ENCODE measurements around the gene EFCAB14. TPM values are rescaled to one million over a fixed set of nuclear protein-coding genes. Genes with fewer than 3 reads are reported as not detected.
"Not testable (repeated sequence)": the region's sequence is repeated elsewhere in the genome, so short reads cannot be mapped to it uniquely, and the experiment has no call there.

Gene EFCAB14
- polyA plus RNA-seq, 2 donors, result 19.3 to 27.8 TPM

DNA sequence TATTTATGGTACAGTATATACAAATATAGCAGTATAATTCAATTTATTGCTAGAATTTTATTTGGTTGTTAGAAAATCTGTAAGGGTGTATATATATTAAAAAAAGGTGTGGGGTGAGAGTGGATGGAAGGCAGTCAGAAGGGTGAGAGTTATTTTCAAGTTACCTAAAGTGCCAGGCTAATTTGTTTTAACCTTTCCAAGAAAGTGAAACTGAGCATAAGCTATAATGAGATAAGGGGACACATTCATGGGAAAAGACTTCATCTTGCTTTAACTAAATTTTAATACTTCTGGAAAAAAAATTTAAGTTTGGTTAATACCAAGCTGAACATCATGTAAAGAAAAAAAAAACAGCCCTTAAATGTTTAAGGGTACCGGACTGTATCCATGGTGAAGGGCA lies 42.4 kb downstream of the EFCAB14 start:
- 89 to 97% methylated on average over 1 of the region's 1 CpG for WGBS, 2 donors
- Histone ChIP-seq H3K27me3 (ENCODE audit: control insufficient read depth in 1 of 2, insufficient read depth in 2 of 2, low read length in 2 of 2) (no peaks in the 10 kb centered on the region), H3K9me3 (ENCODE audit: control insufficient read depth in 2 of 2, insufficient read depth in 1 of 2, low read depth in 1 of 2, low read length in 1 of 2) (no peaks in the 10 kb centered on the region), H3K27ac (ENCODE audit: low read depth in 2 of 2, low read length in 1 of 2) (no peak overlapping the region), H3K4me1 (ENCODE audit: control insufficient read depth in 2 of 2, insufficient read depth in 2 of 2, low read length in 1 of 2) (no peaks in the 10 kb centered on the region), H3K4me3 (ENCODE audit: low read depth in 1 of 2, low read length in 2 of 2) (no peak overlapping the region), H3K36me3 (ENCODE audit: control insufficient read depth in 2 of 2, insufficient read depth in 2 of 2, low read length in 1 of 2) (peaks cover 6% of the 10 kb centered on the region in 2 donors)

DNA sequence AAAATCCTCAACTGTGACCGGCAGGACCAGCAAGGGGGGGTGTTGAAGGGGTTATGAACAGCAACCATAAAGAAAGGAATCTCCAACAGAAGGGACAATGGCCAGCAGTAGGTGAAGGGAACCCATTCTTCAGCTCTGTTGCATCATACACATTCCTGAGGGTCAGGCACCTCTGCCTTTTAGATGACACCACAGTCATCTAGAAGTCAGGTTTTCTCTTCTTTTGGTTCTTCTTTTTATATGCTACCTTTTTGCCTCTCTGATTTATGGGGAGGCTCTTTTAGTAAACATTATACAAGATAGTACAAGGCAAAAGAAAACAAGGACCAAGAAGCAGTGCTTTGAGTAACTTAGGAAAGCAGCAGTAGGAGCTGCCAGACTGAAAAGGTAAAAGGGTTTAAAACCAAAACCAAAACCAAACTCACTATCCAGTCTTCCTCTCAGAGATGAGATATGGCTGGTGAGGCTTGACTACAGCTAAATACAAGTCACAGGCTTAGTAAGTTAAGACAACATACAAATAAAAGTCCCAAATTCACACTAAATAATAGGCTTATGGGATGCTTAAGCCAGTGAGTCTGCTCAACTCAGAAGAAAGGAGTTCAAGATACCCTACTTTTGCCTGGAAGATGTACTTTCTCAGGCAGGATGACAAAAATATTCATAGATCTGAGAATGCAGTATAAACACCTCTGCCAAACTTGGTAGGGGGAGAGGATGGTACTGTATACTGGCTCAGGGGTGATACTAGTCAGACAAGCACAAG lies 43.2 kb downstream of the EFCAB14 start:
- no peaks in the 10 kb centered on the region for H3K9me3 ChIP-seq (ENCODE audit: control insufficient read depth in 2 of 2, insufficient read depth in 1 of 2, low read depth in 1 of 2, low read length in 1 of 2)
- H3K36me3 ChIP-seq (ENCODE audit: control insufficient read depth in 2 of 2, insufficient read depth in 2 of 2, low read length in 1 of 2), result peaks cover 6% of the 10 kb centered on the region in 2 donors
- H3K27me3 ChIP-seq (ENCODE audit: control insufficient read depth in 1 of 2, insufficient read depth in 2 of 2, low read length in 2 of 2), result no peaks in the 10 kb centered on the region
- no peak overlapping the region for H3K4me3 ChIP-seq (ENCODE audit: low read depth in 1 of 2, low read length in 2 of 2)
- H3K27ac ChIP-seq (ENCODE audit: low read depth in 2 of 2, low read length in 1 of 2), result no peak overlapping the region
- 91 to 94% methylated on average over 1 of the region's 1 CpG for WGBS, 2 donors
- H3K4me1 ChIP-seq (ENCODE audit: control insufficient read depth in 2 of 2, insufficient read depth in 2 of 2, low read length in 1 of 2), result no peaks in the 10 kb centered on the region

DNA sequence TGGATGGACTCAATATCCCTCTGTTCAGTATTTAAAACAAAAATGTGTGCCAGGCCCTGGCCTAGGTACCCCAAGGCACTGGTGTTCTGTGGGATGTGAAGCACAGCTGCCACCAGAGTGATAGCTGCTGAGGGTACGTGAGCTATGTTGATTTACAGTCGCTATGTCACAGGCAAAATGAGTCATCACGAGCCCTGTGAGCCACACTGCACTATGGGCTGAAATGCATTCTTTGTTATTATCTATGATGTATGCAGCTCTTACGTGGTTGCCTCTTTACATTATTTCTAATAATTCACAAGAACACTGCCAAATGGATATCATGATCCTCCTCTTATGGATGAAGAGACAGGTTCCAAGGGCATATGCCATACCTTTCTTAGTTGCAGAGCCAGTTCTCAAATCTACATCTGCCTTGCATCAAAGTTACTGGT lies 45.1 kb downstream of the EFCAB14 start:
- no peaks in the 10 kb centered on the region for H3K9me3 ChIP-seq (ENCODE audit: control insufficient read depth in 2 of 2, insufficient read depth in 1 of 2, low read depth in 1 of 2, low read length in 1 of 2)
- H3K27me3 ChIP-seq (ENCODE audit: control insufficient read depth in 1 of 2, insufficient read depth in 2 of 2, low read length in 2 of 2), result no peaks in the 10 kb centered on the region
- WGBS, 2 donors, result 56 to 71% methylated on average over 4 of the region's 4 CpGs
- no peak overlapping the region for H3K4me3 ChIP-seq (ENCODE audit: low read depth in 1 of 2, low read length in 2 of 2)
- H3K27ac ChIP-seq (ENCODE audit: low read depth in 2 of 2, low read length in 1 of 2), result no peak overlapping the region
- peaks cover 6% of the 10 kb centered on the region in 2 donors for H3K36me3 ChIP-seq (ENCODE audit: control insufficient read depth in 2 of 2, insufficient read depth in 2 of 2, low read length in 1 of 2)
- no peaks in the 10 kb centered on the region for H3K4me1 ChIP-seq (ENCODE audit: control insufficient read depth in 2 of 2, insufficient read depth in 2 of 2, low read length in 1 of 2)

DNA sequence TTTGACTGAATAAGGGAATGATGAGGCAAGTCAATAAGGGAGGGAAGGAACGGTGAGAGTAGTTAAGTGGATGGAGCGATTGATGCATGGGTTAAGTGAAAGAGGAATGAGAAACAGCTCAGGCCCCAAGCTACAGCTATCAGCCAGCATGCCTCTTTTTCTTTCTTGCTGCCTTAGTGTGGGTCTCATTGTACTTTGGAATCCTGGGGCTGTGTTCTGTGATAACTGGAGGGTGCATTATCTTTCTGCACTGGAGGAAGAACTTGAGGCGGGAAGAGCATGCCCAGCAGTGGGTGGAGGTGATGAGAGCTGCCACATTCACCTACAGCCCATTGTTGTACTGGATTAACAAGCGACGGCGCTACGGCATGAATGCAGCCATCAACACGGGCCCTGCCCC lies 46.2 kb downstream of the EFCAB14 start:
- 61 to 72% methylated on average over 8 of the region's 8 CpGs for WGBS, 2 donors
- Histone ChIP-seq H3K27ac (ENCODE audit: low read depth in 2 of 2, low read length in 1 of 2) (no peak overlapping the region), H3K27me3 (ENCODE audit: control insufficient read depth in 1 of 2, insufficient read depth in 2 of 2, low read length in 2 of 2) (no peaks in the 10 kb centered on the region), H3K4me3 (ENCODE audit: low read depth in 1 of 2, low read length in 2 of 2) (no peak overlapping the region), H3K9me3 (ENCODE audit: control insufficient read depth in 2 of 2, insufficient read depth in 1 of 2, low read depth in 1 of 2, low read length in 1 of 2) (no peaks in the 10 kb centered on the region), H3K36me3 (ENCODE audit: control insufficient read depth in 2 of 2, insufficient read depth in 2 of 2, low read length in 1 of 2) (peaks cover 3 to 6% of the 10 kb centered on the region in 2 donors), H3K4me1 (ENCODE audit: control insufficient read depth in 2 of 2, insufficient read depth in 2 of 2, low read length in 1 of 2) (no peaks in the 10 kb centered on the region)

DNA sequence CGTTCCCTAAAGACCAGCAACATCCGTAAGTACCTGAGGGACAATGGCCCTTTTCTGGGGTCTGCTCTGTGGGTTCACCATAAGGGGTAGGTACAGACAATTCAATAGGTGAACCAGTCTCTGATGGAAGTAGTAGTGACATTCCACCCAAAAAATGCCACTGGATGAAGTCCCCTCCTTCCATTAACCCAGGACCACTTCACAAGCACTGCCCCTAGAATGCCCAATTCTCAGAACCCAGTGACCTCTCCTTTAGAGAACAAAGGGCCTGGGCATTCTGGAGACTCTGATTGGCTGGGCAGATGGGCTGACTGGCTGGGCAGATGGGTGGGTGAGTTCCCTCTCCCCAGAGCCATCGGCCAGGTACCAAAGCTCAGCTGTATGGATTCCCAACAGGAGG lies 47.4 kb downstream of the EFCAB14 start, which contains the start of gene TEX38:
Gene TEX38 (plus strand): TSS at position 301 of the 400 bp plus-strand sequence. CDS start 81 bp downstream, at position 382.
- Histone ChIP-seq H3K4me3 (ENCODE audit: low read depth in 1 of 2, low read length in 2 of 2) (no peak within 1 kb of the TSS), H3K27me3 (ENCODE audit: control insufficient read depth in 1 of 2, insufficient read depth in 2 of 2, low read length in 2 of 2) (no peaks in the 10 kb centered on the region), H3K4me1 (ENCODE audit: control insufficient read depth in 2 of 2, insufficient read depth in 2 of 2, low read length in 1 of 2) (no peaks in the 10 kb centered on the region), H3K27ac (ENCODE audit: low read depth in 2 of 2, low read length in 1 of 2) (no peak within 1 kb of the TSS), H3K9me3 (ENCODE audit: control insufficient read depth in 2 of 2, insufficient read depth in 1 of 2, low read depth in 1 of 2, low read length in 1 of 2) (no peaks in the 10 kb centered on the region), H3K36me3 (ENCODE audit: control insufficient read depth in 2 of 2, insufficient read depth in 2 of 2, low read length in 1 of 2) (peaks cover 3 to 4% of the 10 kb centered on the region in 2 donors)
- 89 to 92% methylated on average over 3 of the region's 3 CpGs for WGBS, 2 donors

DNA sequence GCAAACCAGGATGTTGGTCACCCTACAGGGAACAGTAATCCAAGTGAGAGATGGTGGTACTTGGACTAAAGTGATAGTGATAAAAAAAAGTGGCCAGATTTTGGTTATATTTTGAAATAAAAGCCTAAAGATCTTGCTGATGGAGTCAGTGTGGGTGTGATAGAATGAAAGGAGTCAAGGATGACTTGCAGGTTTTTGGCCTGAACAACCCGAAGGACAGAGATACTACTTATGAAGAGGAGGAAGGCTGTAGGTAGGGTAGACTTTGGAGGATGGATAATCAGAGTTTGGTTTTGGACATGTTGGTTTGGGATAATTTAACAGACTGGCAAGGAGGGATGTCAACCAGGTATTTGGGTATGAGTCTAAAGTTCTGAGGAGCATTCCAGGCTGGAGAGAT lies 48.8 kb downstream of the EFCAB14 start:
- H3K4me1 ChIP-seq (ENCODE audit: control insufficient read depth in 2 of 2, insufficient read depth in 2 of 2, low read length in 1 of 2), result peaks cover 0 to 2% of the 10 kb centered on the region in 2 donors
- H3K4me3 ChIP-seq (ENCODE audit: low read depth in 1 of 2, low read length in 2 of 2), result no peak overlapping the region
- 88 to 93% methylated on average over 1 of the region's 1 CpG for WGBS, 2 donors
- no peak overlapping the region for H3K27ac ChIP-seq (ENCODE audit: low read depth in 2 of 2, low read length in 1 of 2)
- H3K27me3 ChIP-seq (ENCODE audit: control insufficient read depth in 1 of 2, insufficient read depth in 2 of 2, low read length in 2 of 2), result no peaks in the 10 kb centered on the region
- H3K36me3 ChIP-seq (ENCODE audit: control insufficient read depth in 2 of 2, insufficient read depth in 2 of 2, low read length in 1 of 2), result peaks cover 0 to 3% of the 10 kb centered on the region in 2 donors
- H3K9me3 ChIP-seq (ENCODE audit: control insufficient read depth in 2 of 2, insufficient read depth in 1 of 2, low read depth in 1 of 2, low read length in 1 of 2), result no peaks in the 10 kb centered on the region

DNA sequence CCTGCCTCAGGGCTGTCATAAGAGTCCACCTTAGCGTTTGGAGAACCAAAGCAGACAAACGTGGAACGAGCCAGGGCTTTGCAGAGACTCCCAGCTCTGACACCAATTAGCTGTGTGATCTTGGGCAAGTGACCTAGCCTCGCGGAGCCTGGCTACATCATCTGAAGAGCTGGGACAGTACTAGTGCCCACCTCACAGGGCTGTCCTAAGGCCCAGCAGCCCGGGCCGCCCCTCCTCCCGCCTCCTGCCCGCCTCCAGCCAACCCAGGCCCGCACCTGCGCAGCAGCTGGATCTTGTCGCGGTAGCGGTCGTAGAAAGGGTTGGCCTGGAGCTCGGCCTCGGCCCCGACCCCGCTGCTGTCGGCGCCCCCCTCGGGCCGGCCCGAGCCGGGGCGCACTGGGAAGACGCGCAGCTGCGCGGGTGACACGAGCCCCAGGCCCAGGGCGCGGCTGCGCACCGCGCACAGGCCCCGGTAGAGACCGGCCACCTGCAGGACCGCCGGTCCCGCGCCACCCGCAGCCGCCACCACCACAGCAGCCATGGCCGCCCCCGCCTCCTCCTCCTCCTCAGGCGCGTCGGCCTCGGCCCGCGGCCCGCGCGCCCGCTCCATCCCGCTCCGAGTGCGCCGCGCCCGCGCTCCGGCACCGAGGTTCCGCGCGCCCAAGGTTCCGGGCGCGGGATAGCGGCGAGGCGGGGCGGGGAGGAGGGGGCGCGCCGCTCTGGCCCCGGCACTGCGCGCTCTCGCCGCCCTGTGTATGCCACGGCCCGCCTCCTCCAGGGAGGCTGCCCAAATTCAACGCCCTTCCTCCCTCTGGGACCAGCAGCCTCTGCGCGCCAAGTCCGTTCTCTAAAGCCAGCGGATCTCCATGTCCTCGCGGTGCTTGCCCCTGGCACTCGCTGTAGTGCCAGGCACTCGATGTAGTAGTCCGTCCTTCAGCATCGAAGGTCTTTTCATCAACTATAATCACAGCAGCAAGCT lies 50.8 kb downstream of the EFCAB14 start, which contains the start of gene ATPAF1:
Gene ATPAF1 (minus strand): TSS at position 583 of the 979 bp plus-strand sequence. CDS start 42 bp downstream, at position 541.
- Histone ChIP-seq H3K4me1 (ENCODE audit: control insufficient read depth in 2 of 2, insufficient read depth in 2 of 2, low read length in 1 of 2) (peaks cover 0 to 2% of the 10 kb centered on the region in 2 donors), H3K9me3 (ENCODE audit: control insufficient read depth in 2 of 2, insufficient read depth in 1 of 2, low read depth in 1 of 2, low read length in 1 of 2) (no peaks in the 10 kb centered on the region), H3K27ac (ENCODE audit: low read depth in 2 of 2, low read length in 1 of 2) (peak within 1 kb of the TSS; percentile 63 to 83), H3K27me3 (ENCODE audit: control insufficient read depth in 1 of 2, insufficient read depth in 2 of 2, low read length in 2 of 2) (no peaks in the 10 kb centered on the region), H3K4me3 (ENCODE audit: low read depth in 1 of 2, low read length in 2 of 2) (peak within 1 kb of the TSS; percentile 87 to 94), H3K36me3 (ENCODE audit: control insufficient read depth in 2 of 2, insufficient read depth in 2 of 2, low read length in 1 of 2) (peaks cover 5 to 6% of the 10 kb centered on the region in 2 donors)
- WGBS, 2 donors, result 0 to 1% methylated on average over 45 to 96 of the region's 96 CpGs

DNA sequence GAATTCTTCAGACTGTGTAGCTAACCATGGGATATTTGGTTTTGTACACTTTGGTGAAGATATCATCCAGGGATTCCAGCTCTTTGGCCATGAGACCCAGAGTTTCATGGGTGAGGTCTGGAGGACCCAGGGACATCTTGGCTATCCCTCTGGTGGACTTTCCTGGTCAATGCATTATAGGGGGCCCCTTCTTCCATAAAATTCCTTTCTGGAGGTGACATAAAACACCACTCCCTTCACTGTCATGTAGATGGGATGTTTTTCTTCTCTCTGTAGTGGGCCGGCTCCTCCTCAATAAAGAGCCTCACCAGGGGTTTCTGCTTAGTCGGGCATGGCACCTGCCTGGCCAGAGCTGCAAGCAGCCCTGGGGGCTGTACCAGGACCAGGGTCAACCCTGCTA lies 52.9 kb downstream of the EFCAB14 start:
- Histone ChIP-seq H3K27ac (ENCODE audit: low read depth in 2 of 2, low read length in 1 of 2) (no peak overlapping the region), H3K36me3 (ENCODE audit: control insufficient read depth in 2 of 2, insufficient read depth in 2 of 2, low read length in 1 of 2) (peaks cover 5 to 6% of the 10 kb centered on the region in 2 donors), H3K27me3 (ENCODE audit: control insufficient read depth in 1 of 2, insufficient read depth in 2 of 2, low read length in 2 of 2) (no peaks in the 10 kb centered on the region), H3K4me1 (ENCODE audit: control insufficient read depth in 2 of 2, insufficient read depth in 2 of 2, low read length in 1 of 2) (peaks cover 0 to 2% of the 10 kb centered on the region in 2 donors), H3K4me3 (ENCODE audit: low read depth in 1 of 2, low read length in 2 of 2) (no peak overlapping the region), H3K9me3 (ENCODE audit: control insufficient read depth in 2 of 2, insufficient read depth in 1 of 2, low read depth in 1 of 2, low read length in 1 of 2) (no peaks in the 10 kb centered on the region)
- 68 to 88% methylated on average over 2 of the region's 2 CpGs for WGBS, 2 donors

DNA sequence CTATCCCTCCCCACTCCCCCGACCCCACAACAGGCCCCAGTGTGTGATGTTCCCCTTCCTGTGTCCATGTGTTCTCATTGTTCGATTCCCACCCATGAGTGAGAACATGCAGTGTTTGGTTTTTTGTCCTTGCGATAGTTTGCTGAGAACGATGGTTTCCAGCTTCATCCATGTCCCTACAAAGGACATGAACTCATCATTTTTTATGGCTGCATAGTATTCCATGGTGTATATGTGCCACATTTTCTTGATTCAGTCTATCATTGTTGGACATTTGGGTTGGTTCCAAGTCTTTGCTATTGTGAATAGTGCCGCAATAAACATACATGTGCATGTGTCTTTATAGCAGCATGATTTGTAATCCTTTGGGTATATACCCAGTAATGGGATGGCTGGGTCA lies 56.0 kb downstream of the EFCAB14 start:
- H3K4me3 ChIP-seq (ENCODE audit: low read depth in 1 of 2, low read length in 2 of 2), result not testable (repeated sequence)

More for the DNA sequence above, 56.0 kb downstream of the EFCAB14 start:
- WGBS, 2 donors, result 96 to 99% methylated on average over 4 of the region's 5 CpGs
- not testable (repeated sequence) for H3K27me3 ChIP-seq (ENCODE audit: control insufficient read depth in 1 of 2, insufficient read depth in 2 of 2, low read length in 2 of 2); H3K27ac ChIP-seq (ENCODE audit: low read depth in 2 of 2, low read length in 1 of 2); H3K36me3 ChIP-seq (ENCODE audit: control insufficient read depth in 2 of 2, insufficient read depth in 2 of 2, low read length in 1 of 2); H3K4me1 ChIP-seq (ENCODE audit: control insufficient read depth in 2 of 2, insufficient read depth in 2 of 2, low read length in 1 of 2); H3K9me3 ChIP-seq (ENCODE audit: control insufficient read depth in 2 of 2, insufficient read depth in 1 of 2, low read depth in 1 of 2, low read length in 1 of 2)

Data from esophagus (tissue), 2 donors.